GM18499 (cell line): ENCODE results near the gene TFCP2.

Experiments
- ATAC-seq: cut with Tn5 transposase; IDR thresholded peaks from one replicate; pipeline ENCODE4 v1.9.1; 2021; ENCODE audit warnings: moderate number of reproducible peaks; ENCODE audit not compliant: insufficient read depth, unreplicated experiment

The TFCP2 gene

DNA sequence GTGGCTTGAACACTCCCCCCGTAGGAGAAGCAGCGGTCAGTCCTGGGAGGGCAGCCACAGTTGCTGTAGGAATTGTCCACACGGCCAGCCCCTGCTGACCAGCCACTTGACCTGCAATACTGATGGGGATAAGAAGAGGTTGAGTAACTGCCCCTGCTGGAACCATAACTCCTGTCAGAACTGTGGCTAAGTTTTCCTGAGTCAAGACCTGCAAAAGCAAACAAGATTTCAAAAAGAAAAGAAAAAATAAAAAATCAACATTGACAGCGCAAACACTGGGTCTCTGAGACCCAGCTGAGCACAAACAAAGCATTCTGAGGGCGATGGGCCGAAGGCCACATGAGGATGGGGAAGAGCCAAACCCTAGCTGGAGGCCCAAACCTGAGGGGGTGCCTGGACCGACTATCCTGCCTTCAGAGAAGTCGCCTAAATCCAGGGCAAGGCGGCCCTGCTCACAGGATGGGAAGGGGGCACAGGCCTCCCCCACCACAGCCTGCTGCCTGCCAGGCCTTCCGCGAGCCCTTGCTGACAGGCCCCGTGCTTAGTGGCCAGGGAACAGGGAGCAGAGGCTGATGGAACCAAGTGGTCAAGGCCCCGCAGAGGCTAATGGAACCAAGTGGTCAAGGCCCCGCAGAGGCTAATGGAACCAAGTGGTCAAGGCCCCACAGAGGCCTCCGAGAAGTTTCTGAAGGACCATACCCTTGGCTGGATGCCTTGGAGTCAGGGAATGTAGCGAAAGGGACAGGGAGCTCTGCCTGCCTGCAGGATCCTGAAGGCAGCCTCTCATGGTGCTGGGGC is 25.8 kb upstream of the TFCP2 start:
- ATAC-seq: no peak

GRCh38 chr12:51197736-51198567 is 25.0 kb upstream of the TFCP2 start:
- ATAC-seq: no peak

DNA sequence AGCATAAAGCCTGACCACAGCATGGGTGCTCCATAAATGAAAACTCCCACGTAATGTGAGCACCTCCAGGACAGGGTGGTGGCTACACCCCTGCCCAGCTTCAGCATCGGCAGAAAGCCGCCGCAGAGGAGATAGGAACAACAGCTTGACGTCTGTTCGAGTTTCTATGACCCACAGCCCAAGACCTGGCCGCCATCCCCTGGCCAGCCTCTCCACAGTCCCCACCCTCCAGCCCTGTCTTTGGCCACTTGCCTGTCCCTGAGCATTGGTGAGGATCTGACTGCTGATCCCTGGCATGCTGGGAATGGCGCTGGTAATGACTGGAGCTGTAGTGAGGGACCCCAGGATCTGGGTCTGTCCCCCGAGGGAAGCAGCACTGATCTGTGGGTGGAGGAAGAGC is 23.6 kb upstream of the TFCP2 start:
- ATAC-seq: no peak

DNA sequence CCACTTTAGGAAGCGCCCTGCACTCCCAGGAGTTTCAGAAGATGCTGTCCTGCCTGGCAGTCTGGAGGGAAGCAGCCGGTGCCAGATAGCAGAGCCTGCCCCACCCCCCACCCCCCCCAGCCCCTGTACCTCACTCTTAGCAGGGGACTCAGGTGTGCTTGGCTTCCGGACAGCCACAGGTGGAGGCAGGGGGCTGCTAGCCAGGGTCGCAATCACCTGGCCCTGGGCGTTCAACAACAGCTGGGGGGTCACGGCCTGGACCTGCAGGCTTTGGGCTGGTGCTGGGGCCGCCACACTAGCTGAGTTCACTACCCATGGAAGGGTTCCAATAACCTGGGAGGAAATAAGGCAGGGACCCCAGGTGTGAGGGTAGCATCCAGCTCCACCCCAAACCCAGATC is 22.9 kb upstream of the TFCP2 start:
- ATAC-seq: no peak

DNA sequence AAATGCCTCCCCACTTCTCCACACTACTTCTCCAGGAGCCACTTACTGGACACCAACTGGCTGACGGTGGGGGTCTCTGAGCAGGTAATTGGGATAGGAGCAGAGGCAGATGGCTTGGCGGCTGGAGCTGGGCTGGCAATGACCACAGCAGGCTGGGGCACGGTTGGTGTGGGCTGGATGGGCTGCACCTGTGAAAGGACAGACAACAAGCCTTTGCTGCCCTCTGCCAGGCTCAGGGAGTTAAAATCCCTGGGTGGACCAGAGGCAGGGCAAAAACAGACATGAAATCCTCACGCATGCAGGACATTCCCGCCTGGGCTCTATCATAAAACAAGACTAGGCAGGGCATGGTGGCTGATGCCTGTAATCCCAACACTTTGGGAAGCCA is 19.3 kb upstream of the TFCP2 start:
- no peak for ATAC-seq

GRCh38 chr12:51191516-51192283 is 18.8 kb upstream of the TFCP2 start:
- ATAC-seq: no peak

- ATAC-seq: no peak
These were observed 17.9 kb upstream of the TFCP2 start for GRCh38 chr12:51190820-51191219.

- no peak for ATAC-seq
These were observed 16.9 kb upstream of the TFCP2 start for GRCh38 chr12:51189790-51190355.

GRCh38 chr12:51188359-51189051 is 15.6 kb upstream of the TFCP2 start:
- ATAC-seq: no peak

GRCh38 chr12:51187370-51187987 is 14.5 kb upstream of the TFCP2 start:
- ATAC-seq: no peak

DNA sequence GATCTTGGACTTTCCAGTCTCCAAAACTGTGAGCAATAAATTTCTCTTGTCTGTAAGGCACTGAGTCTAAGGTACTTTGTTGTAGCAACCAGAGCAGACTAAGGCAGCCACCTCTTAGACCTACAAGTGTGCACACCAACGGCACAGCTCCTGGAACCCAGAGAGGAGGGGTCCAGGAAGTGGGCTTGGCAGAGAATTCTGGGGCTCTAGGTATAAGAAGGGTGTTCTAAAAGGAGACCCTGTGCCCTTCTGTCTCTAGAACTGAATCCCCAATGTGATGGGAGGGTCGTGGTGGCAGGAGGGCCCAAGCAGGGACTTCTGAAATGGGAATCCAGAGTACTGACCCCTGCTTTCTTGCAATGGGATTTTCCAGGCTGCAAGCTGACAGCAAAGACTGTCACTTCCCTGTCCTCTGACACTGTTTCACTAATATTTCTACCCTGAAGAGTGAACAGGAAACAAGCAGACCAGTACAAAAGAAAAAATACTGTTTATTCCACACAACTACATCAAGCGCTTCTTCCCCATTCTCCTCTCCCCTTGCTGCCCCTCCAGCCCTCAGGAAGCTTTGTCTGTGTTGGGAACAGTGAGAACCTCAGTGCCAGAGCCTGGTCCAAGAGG is 13.6 kb upstream of the TFCP2 start:
- ATAC-seq: no peak

- ATAC-seq: no peak
These were observed 12.3 kb upstream of the TFCP2 start for GRCh38 chr12:51185171-51185717.

DNA sequence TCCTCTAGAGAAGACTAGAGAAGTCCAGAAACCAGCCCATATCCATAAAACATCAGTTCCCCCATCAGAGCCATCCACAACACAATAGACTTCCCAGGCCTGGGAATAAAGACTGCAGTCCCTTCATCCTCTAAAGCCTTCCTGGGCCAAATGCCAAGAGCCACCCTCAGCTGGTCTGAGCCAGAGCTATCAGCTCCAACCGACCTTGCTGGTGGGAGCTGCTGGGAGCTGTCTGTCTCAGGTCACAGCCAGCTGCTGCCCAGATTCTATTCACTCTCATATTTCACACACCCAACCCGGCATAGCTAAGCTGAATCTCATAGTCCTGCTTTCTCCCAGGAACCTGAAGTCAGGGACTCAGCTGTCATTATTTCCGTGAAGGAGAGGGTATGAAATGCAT is 10.9 kb upstream of the TFCP2 start:
- no peak for ATAC-seq

DNA sequence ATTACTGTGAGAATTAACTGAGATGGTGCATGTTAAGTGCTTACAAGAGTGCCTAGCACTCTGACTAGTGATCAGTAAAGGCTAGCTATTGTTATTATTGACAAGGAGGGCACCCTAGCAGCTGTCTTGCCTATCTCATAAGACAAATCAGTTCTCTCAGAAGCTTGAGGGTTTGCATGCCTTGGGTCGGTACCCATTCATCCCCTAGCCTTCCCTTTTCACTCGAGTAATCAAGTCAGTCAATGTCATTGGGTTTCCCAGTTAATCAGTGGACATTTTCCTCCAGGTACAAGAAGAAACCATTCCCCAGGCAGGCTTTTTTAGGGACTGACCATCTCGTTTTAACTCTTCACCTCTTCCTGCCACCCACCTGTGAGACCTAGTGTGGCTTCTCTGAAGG is 10.4 kb upstream of the TFCP2 start:
- ATAC-seq: no peak

DNA sequence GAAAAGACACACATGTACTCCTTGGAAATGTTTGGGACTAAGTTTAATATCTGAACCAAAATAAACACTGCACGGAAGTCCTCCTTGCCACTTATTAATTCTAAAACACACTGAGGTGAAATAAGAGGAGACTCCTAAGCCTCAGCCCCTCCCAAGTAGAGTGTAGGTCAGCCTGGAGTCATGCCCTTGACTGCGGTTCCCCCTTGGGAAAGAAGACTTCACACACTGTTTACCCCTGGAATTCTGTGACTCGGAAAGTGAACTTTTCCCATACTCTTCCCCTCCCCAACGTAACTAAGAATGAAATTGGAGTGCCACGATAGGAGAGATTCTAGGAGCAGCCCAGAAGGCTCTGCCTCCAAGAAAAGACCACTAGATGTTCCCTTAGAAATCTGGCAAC is 8.6 kb upstream of the TFCP2 start:
- no peak for ATAC-seq

DNA sequence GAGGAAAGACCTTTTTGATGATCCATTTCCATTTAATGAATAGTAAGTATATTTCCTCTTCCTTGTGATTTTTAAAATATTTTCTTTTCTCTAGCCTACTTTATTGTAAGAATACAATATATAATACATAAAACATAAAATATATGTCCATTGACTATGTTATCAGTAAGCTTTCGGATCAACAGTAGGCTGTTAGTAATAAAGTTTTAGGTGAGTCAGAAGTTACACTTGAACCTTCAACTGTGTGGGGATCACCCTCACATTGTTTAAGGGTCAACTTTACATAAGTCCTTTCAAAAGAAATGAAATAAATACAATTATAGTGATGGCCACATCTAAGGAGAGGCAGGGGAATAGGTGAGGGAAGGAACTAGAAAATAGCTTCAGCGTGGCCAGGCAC is 5.0 kb upstream of the TFCP2 start:
- ATAC-seq: no peak

- no peak for ATAC-seq
These were observed 1.6 kb upstream of the TFCP2 start for GRCh38 chr12:51174501-51174900.

DNA sequence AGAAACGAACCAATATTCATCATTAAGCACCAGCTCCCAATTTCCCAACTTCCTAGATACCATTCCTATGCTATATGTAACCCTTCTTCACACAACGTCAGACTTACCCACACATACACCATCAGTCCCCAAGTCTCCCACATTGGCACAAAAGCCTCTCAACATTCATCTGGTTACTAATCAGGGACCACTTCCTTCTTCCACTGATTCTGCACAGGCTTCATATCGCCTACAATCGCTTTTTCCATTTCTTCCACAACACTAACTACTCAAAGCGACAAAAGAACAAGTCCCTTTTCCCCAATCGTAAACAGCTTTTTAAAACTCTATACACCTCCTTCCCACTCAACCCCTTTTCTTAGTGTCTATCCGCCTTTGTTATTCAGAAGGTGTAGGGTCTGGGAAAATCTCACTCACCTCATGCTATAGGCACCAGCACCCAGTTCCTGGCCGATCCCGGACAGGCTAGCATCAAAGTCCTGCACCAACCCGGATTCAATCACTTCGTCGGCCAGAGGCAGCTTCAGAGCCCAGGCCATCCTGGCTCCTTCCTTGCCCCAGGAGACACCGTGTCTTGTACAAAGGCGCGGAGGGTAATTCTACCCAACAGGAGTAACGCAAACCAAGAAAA is 936 bp downstream of the TFCP2 start:
- no peak for ATAC-seq
